Spleen (tissue), 7 donors: Measurements from ENCODE around the gene MGP.

Experiments
- POLR2A ChIP-seq, 3 donors: fragments of 450-650 bp; IDR thresholded peaks; one replicate each; pipeline ENCODE4 v1.5.1; 2017; ENCODE audit warnings: antibody characterized with exemption in 3 of 3, mild to moderate bottlenecking in 1 of 3
- POLR2AphosphoS5 ChIP-seq, 3 donors: sonication (generic); formaldehyde crosslinking; IDR thresholded peaks; one replicate each; pipeline ENCODE4 v1.5.1; 2017; ENCODE audit warnings: antibody characterized with exemption in 3 of 3
- TF ChIP-seq, protein P1 (sequence below), 11 experiments: fragments of 200-600 bp in 7 of 11; fragments of 450-650 bp in 4 of 11; sonication (generic) in 4 of 11; IDR thresholded peaks in 8 of 11; conservative IDR thresholded peaks in 3 of 11; 1 replicate in 7 of 11; 2 replicates in 4 of 11; pipeline versions ENCODE4 v1.4.0 to v1.8.0; 2016 to 2021; ENCODE audit warnings: antibody characterized with exemption in 11 of 11, inconsistent platforms in 4 of 11, mild to moderate bottlenecking in 1 of 11
- donor health status: DM: no; HTN: no; CAD: no; lungs with moderate emphysema.
- donor health status: DM: no; HTN: no; CAD: no.
- donor health status: DM: no; HTN: no; CAD: no.

DNA sequence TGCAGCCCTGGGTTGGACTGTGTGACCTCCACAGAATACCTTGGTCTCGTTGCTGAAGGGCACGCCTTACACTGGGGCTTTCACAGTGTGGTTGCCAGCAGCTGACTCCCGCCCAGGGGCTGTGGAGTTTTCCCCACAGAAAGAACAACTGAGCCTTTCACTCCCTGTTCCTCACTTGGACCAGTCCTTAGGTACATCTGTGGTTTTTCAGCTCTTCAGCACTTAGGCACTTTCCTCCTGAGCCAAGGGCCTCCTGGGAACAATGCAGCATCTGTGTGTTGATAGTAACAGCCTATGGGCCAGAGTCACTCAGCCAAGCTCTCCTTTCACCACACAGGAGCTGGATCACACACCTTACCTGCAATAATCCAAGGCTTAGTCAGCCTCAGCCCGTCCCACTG is 27.7 kb upstream of the MGP start:
- TF ChIP-seq, protein P1, sequence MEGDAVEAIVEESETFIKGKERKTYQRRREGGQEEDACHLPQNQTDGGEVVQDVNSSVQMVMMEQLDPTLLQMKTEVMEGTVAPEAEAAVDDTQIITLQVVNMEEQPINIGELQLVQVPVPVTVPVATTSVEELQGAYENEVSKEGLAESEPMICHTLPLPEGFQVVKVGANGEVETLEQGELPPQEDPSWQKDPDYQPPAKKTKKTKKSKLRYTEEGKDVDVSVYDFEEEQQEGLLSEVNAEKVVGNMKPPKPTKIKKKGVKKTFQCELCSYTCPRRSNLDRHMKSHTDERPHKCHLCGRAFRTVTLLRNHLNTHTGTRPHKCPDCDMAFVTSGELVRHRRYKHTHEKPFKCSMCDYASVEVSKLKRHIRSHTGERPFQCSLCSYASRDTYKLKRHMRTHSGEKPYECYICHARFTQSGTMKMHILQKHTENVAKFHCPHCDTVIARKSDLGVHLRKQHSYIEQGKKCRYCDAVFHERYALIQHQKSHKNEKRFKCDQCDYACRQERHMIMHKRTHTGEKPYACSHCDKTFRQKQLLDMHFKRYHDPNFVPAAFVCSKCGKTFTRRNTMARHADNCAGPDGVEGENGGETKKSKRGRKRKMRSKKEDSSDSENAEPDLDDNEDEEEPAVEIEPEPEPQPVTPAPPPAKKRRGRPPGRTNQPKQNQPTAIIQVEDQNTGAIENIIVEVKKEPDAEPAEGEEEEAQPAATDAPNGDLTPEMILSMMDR (IDR thresholded peaks at IDR 0.05 in 8 of 11, conservative IDR thresholded peaks at IDR 0.05 in 3 of 11): no peak
- TF ChIP-seq POLR2AphosphoS5 (IDR thresholded peaks at IDR 0.05) (no peak), POLR2A (IDR thresholded peaks at IDR 0.05) (no peak)
